Measurements from ENCODE around the gene GARRE1. TPM values are rescaled to one million over a fixed set of nuclear protein-coding genes. Genes with fewer than 3 reads are reported as not detected.

GARRE1 gene
- total and polyA plus RNA-seq, 2 donors (not counting 3 experiments of a cell fraction or from before 2014, with no cell fraction given) = 39.2 to 46.8 TPM

- intact Hi-C loops (cut with micrococcal nuclease) (no loop called here), dilution Hi-C loops (cut with MboI; ENCODE audit: extremely low pct_ligation_motif_present, low sequenced_read_pairs) (loop anchor here (10.0 kb wide), 1 partner anchor 65 kb away; no protein-coding TSS in a partner anchor)
- no peak overlapping the region for H3K4me2 ChIP-seq (ENCODE audit: insufficient read depth, low read length)
- no peak overlapping the region for H3K27ac ChIP-seq (ENCODE audit: insufficient read depth, low read depth, low read length)
- H3K27me3 ChIP-seq (ENCODE audit: control insufficient read depth in 2 of 2, insufficient read depth in 2 of 2, low read length in 2 of 2) = no peaks in the 10 kb centered on the region
- no TSS peak for BruUV-seq (replicated peaks)
- ChIA-PET POLR2A (no interaction called here), CTCF (no interaction called here)
- no peak overlapping the region for H3K4me3 ChIP-seq (replicated peaks in 1 of 3; ENCODE audit: insufficient read depth in 1 of 3, low read depth in 1 of 3, low read length in 3 of 3)
- peaks cover 19% of the 10 kb centered on the region for H3K4me1 ChIP-seq (ENCODE audit: control insufficient read depth, extremely low read depth, insufficient read depth, low read length)
- TF ChIP-seq CTCF (IDR thresholded peaks at IDR 0.05; ENCODE audit: extremely low read depth in 1 of 2, insufficient read depth in 1 of 2, low read depth in 1 of 2, low read length in 2 of 2) (no peak), JUN (IDR thresholded peaks at IDR 0.05; ENCODE audit: borderline replicate concordance, insufficient read depth, insufficient read length, low read depth) (no peak), POLR2AphosphoS5 (IDR thresholded peaks at IDR 0.05; ENCODE audit: insufficient read depth, low read depth, low read length) (no peak), MAX (IDR thresholded peaks at IDR 0.05; ENCODE audit: insufficient read depth, insufficient read length) (no peak), EZH2 (IDR thresholded peaks at IDR 0.05; ENCODE audit: borderline replicate concordance, low read depth, low read length, severe bottlenecking) (no peak), FOS (IDR thresholded peaks at IDR 0.05; ENCODE audit: borderline replicate concordance, insufficient read depth, low read length) (no peak), POLR2A (IDR thresholded peaks at IDR 0.05; ENCODE audit: low read depth, low read length) (no peak), GATA2 (IDR thresholded peaks at IDR 0.05; ENCODE audit: insufficient read depth, insufficient read length, low read depth, low read length) (no peak), MYC (IDR thresholded peaks at IDR 0.05; ENCODE audit: low read depth, low read length) (no peak)
- DNase-seq (ENCODE audit: low read depth, low spot score) (no peak), FAIRE-seq (no peak)
- H3K36me3 ChIP-seq (ENCODE audit: control insufficient read depth in 2 of 2, extremely low read depth in 1 of 2, insufficient read depth in 2 of 2, low read length in 2 of 2) = no peaks in the 10 kb centered on the region
- no peaks in the 10 kb centered on the region for H3K9me3 ChIP-seq (replicated peaks; ENCODE audit: control insufficient read depth, insufficient read depth, low read length)
- H4K20me1 ChIP-seq (replicated peaks; ENCODE audit: control insufficient read depth, extremely low read depth, insufficient read depth, low read length) = no peaks in the 10 kb centered on the region
- no peak overlapping the region for H2AFZ ChIP-seq (ENCODE audit: low read depth, low read length)
- no peak overlapping the region for H3K9ac ChIP-seq (replicated peaks; ENCODE audit: extremely low read depth, insufficient read depth, low read length)
- peaks cover 38% of the 10 kb centered on the region for H3K79me2 ChIP-seq (ENCODE audit: control insufficient read depth, insufficient read depth, low read length)
- H3K9me1 ChIP-seq (replicated peaks; ENCODE audit: control insufficient read depth, extremely low read depth, insufficient read depth, low read length) = no peaks in the 10 kb centered on the region
Measured at GRCh38 chr19:34259367-34260095, 5.2 kb downstream of the GARRE1 start.
